NCI-H2227 treated with DMSO at 0.1 percent for 48 hours (cell line): ENCODE results near the gene EDC3.
"Not testable (repeated sequence)": the region's sequence is repeated elsewhere in the genome, so short reads cannot be mapped to it uniquely, and the experiment has no call there.

ENCODE experiments used
- DNase-seq: peaks from one replicate; lab custom pipeline; 2025; lab: John Stamatoyannopoulos, UW

The EDC3 gene

DNA sequence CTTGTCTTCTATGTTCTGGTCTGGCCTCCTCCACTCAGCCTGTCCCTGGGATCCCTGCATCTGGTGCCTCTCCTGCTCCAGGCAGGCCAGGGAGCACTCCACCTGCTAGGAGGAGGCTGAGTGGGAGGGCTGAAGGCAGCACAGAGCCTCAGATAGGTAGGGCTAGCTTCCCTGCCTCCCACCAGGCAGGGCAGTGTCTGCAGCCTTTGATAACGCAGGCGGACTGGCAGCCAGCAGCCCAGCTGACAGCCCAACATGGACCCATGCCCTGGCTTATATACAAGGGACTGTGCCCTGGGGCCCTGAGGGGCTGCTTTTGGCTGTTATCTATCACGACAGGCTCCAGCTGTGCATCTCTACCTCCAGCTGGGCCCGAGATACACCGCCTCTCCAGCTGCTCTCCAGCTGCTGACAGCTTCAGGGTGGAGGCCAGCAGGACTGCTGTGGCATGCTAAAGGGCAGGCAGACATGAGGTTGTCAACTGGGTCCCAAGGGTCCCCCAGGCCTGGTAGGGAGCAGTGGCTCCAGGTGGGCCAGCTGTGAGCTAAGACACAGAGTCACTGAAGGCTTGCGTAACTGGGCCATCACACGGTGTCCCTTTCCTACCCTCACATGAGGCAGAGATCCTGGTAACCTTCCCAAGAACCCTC lies 85.4 kb downstream of the EDC3 start:
- no peak for DNase-seq

DNA sequence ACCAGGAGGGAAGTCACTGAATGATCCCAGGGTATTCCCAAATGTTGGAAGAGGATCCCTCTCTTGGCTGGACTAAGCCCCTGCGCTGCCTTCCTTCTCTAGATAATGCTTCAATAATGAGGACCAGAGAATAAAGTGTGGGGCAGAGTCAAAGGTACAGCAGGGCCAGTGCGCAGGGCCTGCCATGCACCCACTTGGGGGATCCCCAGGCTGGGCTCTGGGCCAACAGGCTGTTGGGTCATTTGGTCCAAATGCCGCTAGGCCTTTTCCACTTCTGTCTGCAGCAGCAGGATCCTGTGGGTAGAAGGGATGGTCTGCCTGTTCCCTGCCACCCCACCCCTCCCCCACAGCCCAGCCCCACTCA lies 85.9 kb downstream of the EDC3 start:
- no peak for DNase-seq

GRCh38 chr15:74608786-74609185 lies 87.0 kb downstream of the EDC3 start:
- no peak for DNase-seq

GRCh38 chr15:74605795-74606150 lies 90.1 kb downstream of the EDC3 start:
- DNase-seq, result no peak

- DNase-seq, result no peak
Measured at GRCh38 chr15:74604983-74605794, 90.6 kb downstream of the EDC3 start.

- no peak for DNase-seq
Measured at GRCh38 chr15:74603789-74604705, 91.8 kb downstream of the EDC3 start.

GRCh38 chr15:74603026-74603788 lies 92.6 kb downstream of the EDC3 start:
- DNase-seq, result no peak

DNA sequence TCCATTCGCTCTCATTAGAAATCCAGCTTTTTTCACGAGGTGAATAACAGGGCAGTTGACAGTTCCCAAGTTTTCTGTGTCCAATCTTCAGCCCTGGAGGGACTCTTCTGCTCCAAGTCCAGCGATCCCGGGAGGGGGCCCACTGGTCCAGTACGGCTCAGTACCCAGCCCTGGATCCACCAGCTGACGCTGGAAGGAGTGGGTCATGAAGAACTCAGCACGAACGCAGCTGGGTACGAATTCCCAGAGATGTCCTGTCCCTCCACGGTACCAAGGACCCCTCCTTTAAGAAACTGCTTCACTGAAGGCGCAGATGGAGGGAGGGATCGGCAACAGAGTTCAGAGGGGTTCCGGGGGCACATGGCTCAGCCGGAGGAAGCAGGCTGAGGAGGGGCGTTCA lies 96.7 kb downstream of the EDC3 start:
- DNase-seq, result no peak

- no peak for DNase-seq
Measured at GRCh38 chr15:74598126-74598842, 97.5 kb downstream of the EDC3 start.

DNA sequence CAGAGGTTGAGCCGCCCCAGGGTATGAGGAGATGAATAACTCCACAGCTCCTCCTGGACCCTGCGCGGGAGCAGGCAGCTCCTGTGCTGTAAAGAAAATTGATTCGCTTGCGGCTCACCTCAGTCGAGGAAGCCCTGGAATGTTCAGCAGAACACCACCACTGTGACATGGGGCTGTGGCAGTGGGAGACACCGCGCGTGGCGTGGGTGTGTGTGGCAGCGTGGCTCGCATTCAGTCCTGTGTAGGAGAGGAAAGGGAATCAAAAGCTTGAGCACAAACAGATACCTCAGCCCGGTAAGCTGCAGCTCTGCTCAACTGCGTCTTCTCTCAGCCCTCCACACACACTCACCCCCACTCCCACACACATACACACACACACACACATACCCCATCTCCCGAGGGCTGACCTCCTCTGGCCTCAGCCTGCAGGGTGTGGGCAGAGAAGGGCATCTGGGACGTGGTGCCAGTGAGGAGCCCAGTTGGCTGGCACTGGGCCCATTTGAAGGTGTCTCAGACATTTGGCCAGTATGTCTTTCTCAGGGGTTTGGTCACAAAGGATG lies 98.6 kb downstream of the EDC3 start:
- not testable (repeated sequence) for DNase-seq

- not testable (repeated sequence) for DNase-seq
Measured at GRCh38 chr15:74596736-74597135, 99.1 kb downstream of the EDC3 start.

DNA sequence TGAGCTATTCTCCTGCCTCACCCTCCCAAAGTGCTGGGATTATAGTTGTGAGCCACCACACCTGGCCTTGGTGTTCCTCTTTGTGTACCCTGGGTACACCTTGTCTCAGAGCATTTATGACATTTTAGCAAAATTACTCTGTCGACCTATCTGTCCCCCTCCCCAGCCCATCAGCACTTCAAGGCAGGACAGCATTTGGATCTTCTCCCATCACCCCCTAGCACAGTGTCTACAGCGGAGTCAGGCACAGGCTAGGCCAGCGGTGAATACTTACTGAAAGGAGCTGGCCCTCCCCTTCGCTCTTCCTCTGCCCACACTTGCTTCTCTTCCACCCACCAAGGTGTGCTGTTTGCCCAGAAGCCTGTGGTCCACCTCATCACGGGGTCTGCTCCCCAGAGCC lies 100.6 kb downstream of the EDC3 start:
- DNase-seq, result no peak

DNA sequence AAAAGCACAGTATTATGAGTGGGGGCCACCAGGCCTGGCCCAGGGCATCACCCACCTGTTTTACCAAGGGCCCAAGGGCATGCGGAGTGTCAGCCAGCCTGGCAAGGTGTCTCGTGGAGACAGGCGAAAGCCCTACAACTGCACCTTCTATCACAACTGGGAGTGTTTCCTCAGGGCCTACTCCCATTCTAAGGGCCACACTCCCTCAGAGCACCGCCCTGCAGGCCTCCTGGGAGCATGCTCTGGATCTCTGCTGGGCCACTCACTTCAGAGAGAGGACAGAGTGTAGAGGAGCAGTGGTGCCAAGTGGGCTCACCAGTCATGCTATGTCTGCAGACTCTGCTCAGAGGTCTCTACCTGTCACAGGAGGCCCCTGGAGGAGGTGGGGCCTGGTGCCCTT lies 101.4 kb downstream of the EDC3 start:
- no peak for DNase-seq

DNA sequence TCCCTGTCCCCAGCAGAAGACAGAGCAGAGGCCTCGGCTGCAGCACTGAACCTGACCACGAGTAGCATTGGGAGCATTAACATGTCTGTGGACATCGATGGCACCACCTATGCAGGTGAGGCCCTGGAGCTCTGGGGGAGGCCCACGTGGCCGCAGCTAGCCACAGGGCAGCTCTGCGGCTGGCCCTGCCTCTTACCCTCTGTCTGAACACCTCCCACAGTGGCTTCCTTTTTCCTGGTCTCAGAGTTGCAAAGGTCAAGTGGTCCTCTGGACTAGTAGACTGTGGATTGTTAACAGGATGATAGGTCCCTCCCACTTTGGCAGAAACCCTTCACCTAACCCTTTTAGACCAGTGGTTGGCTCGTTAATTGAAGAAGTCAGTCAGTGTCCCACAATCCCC lies 102.7 kb downstream of the EDC3 start:
- DNase-seq, result no peak

- no peak for DNase-seq
Measured at GRCh38 chr15:74592222-74592621, 103.6 kb downstream of the EDC3 start.

GRCh38 chr15:74589826-74590225 lies 106.0 kb downstream of the EDC3 start:
- no peak for DNase-seq

GRCh38 chr15:74585857-74586256 lies 110.0 kb downstream of the EDC3 start:
- no peak for DNase-seq

DNA sequence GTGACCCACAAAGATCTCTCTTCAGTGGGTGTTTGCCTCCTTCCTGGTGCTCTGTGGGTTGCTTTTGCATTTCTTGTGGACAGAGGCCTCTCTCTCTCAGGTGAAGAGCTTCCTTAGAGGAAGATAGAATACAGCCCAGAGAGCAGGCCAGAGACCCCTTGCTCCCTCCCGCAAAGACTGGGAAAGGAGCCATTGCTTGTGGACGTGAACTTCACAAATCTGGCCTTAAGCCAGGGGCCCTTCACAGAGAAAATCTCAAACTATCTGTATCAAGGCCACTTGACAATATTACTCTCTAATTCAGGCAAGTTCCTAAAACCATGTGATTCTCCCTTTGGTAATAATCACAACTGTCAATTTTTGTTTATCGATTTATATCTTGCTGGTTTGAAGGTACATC lies 110.6 kb downstream of the EDC3 start:
- DNase-seq, result no peak

- no peak for DNase-seq
Measured at GRCh38 chr15:74584779-74585178, 111.0 kb downstream of the EDC3 start.

DNA sequence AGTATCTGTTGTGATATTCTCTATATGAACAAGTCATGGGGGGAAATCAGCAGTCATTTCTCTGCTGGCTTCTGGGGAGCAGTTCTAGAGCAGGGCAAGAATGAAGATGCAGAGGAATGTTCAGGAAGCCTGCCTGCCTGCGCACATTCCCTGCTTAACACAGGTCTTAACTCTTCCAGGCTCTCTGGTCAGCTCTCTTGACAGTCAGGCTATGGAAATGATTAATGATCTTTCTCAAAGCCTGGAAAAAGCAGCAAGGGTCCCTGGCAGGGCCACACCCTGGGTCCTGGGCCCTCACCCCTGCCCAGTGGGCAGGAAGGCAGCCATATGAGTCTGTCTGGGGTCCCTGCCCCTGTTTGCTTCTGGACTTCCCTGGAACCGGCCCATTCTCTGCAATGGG lies 111.6 kb downstream of the EDC3 start:
- no peak for DNase-seq
